ENCODE data around the gene ESRRA.

The ESRRA gene

GRCh38 chr11:64334764-64335735, 29.7 kb downstream of the ESRRA start:
- no peak for FAIRE-seq

DNA sequence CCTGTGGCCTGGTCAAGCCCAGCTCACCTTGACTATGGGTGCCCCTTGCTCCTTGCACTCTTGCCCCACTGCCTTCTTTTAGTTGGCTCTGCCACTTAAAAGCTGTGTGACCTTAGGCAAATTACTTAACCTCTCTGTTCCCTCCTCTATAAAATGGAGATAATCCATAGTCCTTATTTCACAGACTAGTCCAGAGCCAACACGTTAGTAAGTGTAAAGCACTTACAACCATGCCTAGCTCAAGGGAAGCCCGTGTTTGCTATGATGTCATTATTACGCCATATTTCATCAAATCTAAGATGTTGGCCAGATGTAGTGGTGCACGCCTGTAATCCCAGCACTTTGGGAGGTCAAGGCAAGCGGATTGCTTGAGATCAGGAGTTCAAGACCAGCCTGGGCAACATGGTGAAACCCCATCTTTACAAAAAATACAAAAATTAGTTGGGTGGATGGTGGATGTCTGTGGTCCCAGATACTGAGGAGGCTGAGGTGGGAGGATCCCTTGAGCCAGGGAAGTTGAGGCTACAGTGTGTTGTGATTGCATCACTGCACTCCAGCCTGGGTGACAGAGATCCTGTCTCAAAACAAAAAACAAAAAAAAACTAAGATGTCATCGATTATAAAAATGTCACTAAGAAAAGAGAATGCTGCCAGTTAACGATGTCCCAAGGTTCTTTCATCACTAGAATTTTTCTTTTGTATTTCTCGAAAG, 32.4 kb downstream of the ESRRA start:
- no peak for FAIRE-seq

DNA sequence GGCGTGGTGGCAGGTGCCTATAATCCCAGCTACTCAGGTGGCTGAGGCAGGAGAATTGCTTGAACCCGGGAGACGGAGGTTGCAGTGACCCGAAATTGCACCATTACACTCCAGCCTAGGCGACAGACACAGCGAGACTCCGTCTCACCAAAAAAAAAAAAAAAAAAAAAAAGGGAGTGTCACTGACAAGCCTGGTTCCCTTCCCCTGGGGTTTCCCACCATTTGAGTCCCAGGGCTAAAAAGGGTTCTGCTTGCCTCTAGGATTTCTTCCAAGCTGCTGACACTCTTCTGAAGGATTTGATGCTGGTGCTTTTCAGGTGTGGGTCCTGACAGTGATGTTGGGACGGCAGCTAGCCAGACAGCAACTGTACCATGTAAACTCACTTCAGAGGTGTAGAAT, 33.4 kb downstream of the ESRRA start:
- no peak for FAIRE-seq

GRCh38 chr11:64339286-64339685, 34.0 kb downstream of the ESRRA start:
- FAIRE-seq = no peak

DNA sequence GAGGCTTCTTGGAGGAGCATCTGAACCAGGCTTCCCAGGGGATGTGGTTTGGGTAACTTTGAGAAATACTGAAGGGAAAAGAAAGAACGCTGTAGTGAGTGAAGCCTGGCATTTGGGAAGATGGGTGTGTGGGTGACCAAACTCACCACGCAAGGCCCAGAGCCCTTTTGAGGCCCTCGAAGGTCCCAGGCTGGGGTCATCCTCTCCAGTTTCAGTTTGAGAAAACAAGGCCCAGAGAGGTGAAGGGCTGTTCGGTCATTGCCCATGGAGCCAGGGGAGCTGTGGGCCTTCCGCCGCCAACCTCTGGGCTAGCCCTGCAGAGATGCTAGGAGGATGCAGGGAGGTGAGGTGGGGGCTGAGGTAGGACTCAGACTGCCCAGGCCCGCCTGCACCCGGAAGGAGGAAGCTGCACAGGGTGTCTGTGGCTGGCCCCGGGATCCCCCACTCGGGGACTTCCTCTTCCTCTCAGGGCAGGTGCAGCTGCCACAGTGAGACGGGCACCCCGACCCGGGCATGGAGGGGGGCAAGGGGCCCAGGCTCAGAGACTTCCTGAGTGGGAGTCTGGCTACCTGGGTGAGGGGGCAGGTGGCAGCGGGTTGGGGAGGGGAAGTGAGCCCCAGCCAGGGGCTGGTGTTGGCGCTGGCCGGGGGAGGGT, 34.6 kb downstream of the ESRRA start, which contains the start of gene CCDC88B:
TSS of gene CCDC88B (plus strand) at position 451 of the 655 bp plus-strand sequence. CDS start at position 514, 63 bp downstream.
- no peak for FAIRE-seq

- no peak for FAIRE-seq
Observed at GRCh38 chr11:64340671-64341335, 35.5 kb downstream of the ESRRA start.

GRCh38 chr11:64341429-64341828, 36.1 kb downstream of the ESRRA start:
- FAIRE-seq = no peak

DNA sequence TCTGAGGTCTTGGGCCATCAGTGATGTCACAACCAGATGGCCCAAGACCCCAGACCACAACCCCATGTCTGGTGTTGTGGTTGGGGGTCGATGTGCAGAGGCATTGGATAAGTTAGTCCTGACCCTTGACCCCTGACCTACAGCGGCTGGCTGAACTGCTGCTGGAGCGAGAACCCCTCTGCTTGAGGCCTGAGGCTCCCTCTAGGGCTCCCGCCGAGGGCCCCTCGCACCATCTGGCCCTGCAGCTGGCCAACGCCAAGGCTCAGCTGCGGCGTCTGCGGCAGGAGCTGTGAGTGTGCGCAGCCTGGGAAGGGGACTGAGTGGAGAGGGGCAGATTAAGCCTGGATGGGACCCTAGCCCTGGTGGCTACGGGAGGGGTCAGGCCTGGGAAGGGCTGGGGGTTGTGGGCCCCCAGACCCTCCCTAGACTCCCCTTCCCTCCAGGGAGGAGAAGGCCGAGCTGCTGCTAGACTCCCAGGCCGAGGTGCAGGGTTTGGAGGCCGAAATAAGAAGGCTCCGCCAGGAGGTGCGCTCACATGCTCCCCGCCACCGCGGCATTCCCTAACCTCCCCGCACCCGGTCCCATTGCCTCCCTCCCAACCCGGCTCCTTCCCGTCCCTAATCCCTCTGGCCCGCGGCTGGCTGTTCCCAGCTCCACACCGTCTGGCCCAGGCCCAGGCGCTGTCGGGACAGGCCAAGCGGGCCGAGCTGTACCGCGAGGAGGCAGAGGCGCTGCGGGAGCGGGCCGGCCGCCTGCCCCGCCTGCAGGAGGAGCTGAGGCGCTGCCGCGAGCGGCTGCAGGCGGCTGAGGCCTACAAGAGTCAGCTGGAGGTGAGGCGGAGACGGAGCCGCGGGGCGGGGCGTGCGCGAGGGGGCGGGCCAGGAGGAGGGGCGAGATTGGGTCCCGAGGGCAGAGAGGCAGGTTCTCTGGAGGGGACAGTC, 36.8 kb downstream of the ESRRA start:
- no peak for FAIRE-seq

GRCh38 chr11:64342869-64343745, 37.8 kb downstream of the ESRRA start:
- FAIRE-seq = no peak

DNA sequence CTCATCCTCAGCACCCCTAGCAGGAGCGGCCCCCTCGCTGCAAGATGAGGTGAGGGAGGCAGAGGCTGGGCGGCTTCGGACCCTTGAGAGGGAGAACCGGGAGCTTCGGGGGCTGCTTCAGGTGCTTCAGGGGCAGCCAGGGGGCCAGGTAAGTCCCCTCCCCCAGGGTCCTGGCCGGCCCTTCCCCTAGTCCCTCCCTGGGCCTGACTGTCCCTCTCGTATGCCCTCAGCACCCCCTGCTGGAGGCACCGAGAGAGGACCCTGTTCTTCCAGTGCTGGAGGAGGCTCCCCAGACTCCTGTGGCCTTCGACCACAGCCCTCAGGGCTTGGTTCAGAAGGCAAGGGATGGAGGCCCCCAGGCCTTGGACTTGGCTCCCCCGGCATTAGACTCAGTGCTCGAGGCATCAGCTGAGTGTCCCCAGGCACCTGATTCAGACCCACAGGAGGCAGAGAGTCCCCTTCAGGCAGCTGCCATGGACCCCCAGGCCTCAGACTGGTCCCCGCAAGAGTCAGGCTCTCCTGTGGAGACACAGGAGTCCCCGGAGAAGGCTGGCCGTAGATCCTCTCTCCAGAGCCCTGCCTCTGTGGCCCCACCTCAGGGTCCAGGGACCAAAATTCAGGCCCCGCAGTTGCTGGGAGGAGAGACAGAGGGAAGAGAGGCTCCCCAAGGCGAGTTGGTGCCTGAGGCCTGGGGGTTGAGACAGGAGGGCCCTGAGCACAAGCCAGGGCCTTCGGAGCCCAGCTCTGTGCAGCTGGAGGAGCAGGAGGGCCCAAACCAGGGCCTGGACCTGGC, 38.6 kb downstream of the ESRRA start:
- no peak for FAIRE-seq

DNA sequence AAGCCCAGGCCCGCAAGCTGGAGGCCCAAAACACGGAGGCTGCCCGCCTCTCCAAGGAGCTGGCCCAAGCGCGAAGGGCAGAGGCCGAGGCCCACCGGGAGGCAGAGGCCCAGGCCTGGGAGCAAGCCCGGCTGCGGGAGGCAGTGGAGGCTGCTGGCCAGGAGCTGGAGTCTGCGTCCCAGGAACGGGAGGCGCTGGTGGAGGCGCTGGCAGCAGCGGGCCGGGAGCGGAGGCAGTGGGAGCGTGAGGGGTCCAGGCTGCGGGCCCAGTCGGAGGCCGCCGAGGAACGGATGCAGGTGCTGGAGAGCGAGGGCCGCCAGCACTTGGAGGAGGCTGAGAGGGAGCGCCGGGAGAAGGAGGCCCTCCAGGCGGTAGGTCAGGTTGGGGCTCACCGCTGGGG, 39.5 kb downstream of the ESRRA start:
- FAIRE-seq = no peak

DNA sequence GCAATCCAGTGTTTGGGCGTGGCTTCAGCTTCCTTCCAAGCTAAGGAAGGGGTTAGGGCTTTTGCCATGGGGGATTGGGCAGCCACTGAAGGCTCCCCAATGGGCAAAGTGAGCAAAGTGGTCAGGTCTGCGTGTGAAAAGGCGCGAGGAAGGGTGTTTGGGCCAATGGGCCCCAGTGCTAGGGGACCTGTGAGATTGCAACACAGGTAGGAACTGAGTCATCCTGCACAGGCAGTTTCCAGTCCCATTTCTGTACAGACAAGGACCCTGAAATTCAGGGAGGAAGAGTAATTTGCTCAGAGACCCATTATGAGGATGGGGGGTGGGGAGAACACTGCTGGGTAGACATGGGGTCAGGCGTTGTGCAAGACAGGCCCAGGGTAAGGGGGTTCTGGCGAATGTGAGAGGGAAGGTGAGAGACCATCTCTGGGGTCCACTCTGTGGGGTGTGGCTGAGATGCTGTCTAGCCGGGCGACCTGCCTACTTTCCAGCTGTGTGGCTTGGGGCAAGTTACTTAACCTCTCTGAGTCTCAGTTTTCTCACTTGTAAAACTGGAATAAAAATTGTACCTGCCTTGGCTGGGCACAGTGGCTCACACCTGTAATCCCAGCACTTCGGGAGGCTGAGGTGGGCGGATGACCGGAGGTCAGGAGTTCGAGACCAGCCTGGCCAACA, 42.0 kb downstream of the ESRRA start:
- no peak for FAIRE-seq

DNA sequence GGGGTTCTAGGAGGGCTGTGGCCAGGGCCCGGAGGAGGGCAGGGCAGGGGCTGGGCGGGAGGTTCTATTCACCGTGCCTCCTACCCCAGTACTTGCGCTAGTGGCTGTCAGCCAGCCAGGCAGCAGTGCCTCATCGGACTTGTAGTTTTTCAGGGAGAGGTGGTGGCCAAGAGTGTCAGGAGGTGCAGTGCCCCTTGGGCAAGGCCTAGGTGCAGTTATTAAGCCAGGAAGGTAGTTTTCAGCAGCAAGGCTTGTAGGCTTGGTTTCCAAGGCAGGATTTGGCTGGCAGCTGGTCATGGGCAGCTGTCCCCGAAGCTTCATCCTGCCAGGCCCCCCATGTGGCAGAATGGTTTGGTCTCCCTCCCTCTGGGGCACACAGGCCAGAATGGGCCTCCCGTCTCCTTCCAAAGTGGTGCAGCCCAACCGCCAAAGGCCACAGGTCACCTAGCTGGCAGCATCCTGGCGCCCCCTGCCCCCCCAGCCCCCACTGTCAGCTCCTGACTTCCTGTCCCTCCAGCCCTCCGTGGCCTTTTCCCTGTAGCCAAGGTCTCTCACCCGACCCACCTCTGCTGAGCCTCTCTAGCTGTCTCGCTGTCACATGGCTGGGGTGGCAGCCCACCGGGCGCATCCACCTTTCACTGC, 43.2 kb downstream of the ESRRA start:
- FAIRE-seq = no peak

DNA sequence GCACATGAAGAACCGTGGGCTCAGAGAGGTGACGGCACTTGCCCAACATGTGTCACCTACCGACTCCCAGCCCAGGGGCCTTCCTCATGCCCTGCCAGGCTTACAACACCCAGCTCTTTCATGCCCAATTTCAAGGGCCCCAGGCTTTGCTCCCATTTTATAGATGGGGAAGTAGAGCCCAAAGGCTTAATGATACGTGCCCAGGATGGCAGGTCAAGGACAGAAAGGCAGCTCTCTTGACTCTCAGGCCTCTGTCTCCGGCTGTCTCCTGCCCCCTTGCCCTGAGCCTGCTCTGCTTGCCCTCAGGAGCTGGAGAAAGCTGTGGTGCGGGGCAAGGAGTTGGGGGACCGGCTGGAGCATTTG, 43.7 kb downstream of the ESRRA start:
- no peak for FAIRE-seq

GRCh38 chr11:64349404-64349803, 44.1 kb downstream of the ESRRA start:
- no peak for FAIRE-seq

DNA sequence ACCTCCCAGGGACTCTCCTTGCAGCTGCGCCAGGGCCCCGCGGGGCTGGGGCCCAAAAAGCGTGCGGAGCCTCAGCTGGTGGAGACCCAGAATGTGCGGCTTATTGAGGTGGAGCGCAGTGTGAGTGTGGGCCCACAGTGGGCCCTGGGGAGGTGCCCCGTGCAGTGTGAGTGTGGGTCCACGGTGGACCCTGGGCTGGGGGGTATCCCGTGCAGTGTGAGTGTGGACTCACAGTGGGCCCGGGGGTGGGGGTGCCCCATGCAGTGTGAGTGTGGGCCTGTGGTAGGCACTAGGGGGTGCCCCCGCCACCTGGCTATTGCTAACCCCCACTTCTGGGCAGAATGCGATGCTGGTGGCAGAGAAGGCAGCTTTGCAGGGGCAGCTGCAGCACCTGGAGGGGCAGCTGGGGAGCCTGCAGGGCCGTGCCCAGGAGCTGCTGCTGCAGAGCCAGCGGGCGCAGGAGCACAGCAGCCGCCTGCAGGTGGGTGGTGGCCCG, 45.9 kb downstream of the ESRRA start:
- FAIRE-seq = no peak

DNA sequence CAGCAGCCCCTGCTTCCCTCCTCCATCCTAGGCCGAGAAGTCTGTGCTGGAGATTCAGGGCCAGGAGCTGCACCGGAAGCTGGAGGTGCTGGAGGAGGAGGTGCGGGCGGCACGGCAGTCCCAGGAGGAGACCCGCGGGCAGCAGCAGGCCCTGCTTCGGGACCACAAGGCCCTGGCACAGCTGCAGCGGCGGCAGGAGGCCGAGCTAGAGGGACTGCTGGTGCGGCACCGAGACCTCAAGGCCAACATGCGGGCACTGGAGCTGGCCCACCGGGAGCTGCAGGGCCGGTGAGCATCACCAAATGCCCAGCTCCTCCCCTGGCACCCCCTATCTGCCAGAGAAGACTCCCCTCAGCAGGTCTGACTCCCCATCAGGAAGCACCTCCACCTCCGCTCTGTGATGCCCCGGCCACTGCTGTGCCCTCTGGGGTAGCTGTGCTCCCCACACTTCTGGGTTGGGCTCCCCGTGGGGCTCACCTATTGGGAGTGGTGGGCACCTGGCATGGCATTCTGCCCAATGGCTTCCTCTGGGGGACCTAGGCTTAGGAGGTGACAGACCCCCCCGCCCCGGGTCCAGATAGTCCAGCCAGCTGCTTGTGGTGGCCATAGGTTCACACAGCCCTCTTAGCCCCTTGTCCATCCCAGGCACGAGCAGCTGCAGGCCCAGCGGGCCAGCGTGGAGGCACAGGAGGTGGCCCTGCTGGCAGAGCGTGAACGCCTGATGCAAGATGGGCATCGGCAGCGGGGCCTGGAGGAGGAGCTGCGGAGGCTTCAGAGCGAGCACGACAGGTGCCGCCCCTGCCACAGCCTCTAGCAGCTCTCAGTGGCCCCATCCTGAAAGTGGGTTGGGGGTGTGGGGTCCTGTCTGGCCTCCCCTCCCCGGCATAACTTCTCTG, 47.0 kb downstream of the ESRRA start:
- FAIRE-seq = no peak

Data from islet of Langerhans (tissue), 1 donor.